ENCODE results near the gene SLC5A1.

DNA sequence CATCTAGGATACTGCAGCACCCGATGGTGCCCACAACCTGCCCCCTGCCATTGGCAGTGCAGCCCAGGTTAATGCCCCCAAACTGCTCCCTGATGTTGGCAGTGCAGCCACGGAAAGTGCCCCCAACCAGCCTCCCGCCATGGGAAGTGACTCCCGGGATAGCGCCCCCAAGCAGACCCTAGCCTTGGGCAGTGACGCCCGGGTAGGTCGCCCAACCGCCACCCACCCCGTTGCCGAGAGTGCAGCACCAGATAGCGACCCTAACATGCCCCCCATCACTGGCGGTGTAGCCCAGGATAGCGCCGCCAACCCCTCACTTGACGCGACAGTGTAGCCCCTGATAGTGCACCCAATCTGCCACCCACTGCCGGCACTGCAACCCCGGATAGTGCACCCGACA lies 77.5 kb downstream of the SLC5A1 start:
- TF ChIP-seq POLR2A (IDR thresholded peaks at IDR 0.05) = no peak
- TF ChIP-seq, protein P1, sequence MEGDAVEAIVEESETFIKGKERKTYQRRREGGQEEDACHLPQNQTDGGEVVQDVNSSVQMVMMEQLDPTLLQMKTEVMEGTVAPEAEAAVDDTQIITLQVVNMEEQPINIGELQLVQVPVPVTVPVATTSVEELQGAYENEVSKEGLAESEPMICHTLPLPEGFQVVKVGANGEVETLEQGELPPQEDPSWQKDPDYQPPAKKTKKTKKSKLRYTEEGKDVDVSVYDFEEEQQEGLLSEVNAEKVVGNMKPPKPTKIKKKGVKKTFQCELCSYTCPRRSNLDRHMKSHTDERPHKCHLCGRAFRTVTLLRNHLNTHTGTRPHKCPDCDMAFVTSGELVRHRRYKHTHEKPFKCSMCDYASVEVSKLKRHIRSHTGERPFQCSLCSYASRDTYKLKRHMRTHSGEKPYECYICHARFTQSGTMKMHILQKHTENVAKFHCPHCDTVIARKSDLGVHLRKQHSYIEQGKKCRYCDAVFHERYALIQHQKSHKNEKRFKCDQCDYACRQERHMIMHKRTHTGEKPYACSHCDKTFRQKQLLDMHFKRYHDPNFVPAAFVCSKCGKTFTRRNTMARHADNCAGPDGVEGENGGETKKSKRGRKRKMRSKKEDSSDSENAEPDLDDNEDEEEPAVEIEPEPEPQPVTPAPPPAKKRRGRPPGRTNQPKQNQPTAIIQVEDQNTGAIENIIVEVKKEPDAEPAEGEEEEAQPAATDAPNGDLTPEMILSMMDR (IDR thresholded peaks at IDR 0.05) = no peak
